Measurements from ENCODE around the gene KRT3. TPM values are rescaled to one million over a fixed set of nuclear protein-coding genes. Genes with fewer than 3 reads are reported as not detected.
A peak's percentile ranks its signal among the peaks of the same experiment; 100 is the strongest.
"Not testable (repeated sequence)": the region's sequence is repeated elsewhere in the genome, so short reads cannot be mapped to it uniquely, and the experiment has no call there.

KRT3 gene
- total RNA-seq, 1 donor from 2014 or later: not detected

DNA sequence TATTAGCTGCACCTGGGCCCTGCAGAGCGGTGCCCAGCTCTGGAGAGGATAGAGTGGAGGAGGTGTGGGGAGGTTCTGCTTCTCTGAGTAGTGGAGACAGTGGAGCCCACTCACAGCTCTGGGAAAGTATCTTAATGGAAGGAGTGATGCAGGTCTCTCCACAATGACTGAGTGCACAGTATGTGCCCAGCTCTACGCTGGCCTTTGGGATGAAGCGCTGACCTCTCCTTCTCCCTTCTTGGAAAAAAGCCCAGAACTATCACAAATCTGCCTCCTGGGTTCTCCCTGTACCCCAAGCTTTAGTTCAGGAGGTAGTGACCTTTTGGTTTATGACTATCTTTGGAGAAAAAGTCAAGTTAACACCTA is 495 bp upstream of the KRT3 start:
- Histone ChIP-seq H3K4me3 (ENCODE audit: low read depth, low read length) (no peak overlapping the region), H3K36me3 (ENCODE audit: control insufficient read depth, insufficient read depth, low read length) (no peaks in the 10 kb centered on the region), H3K27me3 (ENCODE audit: control insufficient read depth, insufficient read depth, low read length) (no peaks in the 10 kb centered on the region)
- DNase-seq (ENCODE audit: low read depth): no peak
- TF ChIP-seq, protein P1, sequence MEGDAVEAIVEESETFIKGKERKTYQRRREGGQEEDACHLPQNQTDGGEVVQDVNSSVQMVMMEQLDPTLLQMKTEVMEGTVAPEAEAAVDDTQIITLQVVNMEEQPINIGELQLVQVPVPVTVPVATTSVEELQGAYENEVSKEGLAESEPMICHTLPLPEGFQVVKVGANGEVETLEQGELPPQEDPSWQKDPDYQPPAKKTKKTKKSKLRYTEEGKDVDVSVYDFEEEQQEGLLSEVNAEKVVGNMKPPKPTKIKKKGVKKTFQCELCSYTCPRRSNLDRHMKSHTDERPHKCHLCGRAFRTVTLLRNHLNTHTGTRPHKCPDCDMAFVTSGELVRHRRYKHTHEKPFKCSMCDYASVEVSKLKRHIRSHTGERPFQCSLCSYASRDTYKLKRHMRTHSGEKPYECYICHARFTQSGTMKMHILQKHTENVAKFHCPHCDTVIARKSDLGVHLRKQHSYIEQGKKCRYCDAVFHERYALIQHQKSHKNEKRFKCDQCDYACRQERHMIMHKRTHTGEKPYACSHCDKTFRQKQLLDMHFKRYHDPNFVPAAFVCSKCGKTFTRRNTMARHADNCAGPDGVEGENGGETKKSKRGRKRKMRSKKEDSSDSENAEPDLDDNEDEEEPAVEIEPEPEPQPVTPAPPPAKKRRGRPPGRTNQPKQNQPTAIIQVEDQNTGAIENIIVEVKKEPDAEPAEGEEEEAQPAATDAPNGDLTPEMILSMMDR (IDR thresholded peaks at IDR 0.05; ENCODE audit: insufficient read depth, low read length, poor library complexity, severe bottlenecking): no peak

DNA sequence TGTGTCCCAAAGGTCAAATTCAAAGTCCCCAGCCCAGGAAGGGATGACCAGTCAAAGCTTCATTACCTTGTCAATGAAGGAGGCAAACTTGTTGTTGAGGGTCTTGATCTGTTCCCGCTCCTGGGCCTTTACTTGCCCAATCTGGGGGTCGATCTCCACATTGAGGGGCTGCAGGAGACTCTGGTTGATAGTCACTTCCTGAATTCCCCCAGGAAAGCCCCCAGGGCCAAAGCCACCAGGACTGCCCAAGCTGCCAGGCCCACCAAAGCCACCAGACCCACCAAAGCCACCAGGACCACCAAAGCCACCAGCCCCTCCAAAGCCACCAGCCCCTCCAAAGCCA is 614 bp downstream of the KRT3 start:
- not testable (repeated sequence) for H3K27me3 ChIP-seq (ENCODE audit: control insufficient read depth, insufficient read depth, low read length); H3K36me3 ChIP-seq (ENCODE audit: control insufficient read depth, insufficient read depth, low read length); H3K4me3 ChIP-seq (ENCODE audit: low read depth, low read length); DNase-seq (ENCODE audit: low read depth)

DNA sequence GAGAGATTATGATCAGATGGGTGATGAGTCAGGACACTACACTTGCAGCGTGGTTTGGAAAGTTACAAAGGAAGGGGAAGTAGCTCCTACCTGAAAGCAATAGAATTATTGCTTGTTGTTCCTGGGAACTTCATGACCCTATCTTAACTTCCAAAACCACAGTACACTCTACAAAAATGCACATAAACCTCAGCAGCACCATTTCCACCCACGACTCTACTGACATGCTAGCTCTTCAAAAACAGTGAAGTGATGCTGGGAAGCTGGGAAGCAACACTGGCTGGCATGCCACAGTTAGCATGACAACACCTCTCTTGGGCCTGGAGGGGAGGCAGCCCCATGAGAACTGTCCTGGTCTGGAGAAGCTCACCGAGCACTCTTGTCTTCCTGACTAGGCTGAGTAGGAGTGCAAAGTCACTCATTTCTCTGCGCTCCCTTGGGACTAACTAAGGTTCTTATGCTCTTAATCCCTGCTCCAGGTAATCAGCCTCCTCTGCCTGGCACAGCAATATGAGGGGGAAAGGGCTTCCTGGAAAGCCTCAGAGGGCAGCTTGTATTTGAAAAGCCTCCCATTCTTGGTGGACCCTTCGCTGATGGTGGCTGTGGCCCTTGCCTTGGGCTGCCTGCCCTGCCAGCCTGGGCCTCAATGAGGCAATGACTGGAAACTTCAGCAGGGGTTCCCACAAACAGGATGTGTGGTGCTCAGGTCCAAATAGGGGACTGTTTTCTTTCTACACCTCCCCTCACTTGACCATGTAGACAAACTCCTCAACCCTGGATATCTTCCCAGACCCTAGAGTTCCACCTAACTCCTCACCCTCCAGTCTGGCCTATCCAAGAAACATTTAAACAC is 1.2 kb downstream of the KRT3 start:
- Histone ChIP-seq H3K27me3 (ENCODE audit: control insufficient read depth, insufficient read depth, low read length) (peaks cover 8% of the 10 kb centered on the region), H3K36me3 (ENCODE audit: control insufficient read depth, insufficient read depth, low read length) (no peaks in the 10 kb centered on the region), H3K4me3 (ENCODE audit: low read depth, low read length) (no peak overlapping the region)
- TF ChIP-seq, protein P1 (IDR thresholded peaks at IDR 0.05; ENCODE audit: insufficient read depth, low read length, poor library complexity, severe bottlenecking): no peak
- peak; percentile 31 for DNase-seq (ENCODE audit: low read depth)

DNA sequence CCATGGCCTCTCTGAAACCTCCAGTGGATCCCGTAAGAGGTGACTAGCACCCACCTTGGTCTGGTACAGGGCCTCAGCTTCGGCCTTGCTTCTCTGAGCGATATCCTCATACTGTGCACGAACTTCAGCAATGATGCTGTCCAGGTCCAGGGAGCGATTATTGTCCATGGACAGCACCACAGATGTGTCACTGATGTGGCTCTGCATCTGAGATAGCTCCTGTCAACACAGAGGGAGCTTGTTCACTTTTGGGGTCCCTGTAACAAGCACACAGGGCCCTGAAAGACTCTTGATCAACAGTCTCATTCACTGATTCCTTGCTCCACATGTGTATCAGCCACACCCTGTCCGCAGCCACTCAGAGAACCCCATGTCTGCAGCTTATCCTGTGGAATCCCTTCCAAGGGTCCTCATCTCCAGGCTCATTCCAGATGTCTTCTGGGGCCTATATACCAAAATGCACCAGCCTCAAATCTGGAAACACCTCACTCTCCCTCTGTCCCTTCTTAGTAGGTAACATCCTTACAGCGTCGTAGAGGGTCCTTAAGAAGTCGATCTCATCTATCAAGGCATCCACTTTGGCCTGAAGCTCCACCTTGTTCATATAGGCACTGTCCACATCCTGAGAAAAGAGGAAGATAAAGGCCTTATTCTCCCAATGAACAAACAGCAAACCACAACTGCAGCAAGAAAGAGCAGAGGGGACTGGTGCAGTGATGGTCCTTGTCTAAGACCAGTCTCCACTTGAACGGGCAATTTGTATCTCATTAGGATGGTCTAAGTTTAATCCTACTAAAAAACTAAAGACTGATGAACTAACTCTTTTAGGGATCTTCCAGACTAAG is 3.5 kb downstream of the KRT3 start:
- H3K4me3 ChIP-seq (ENCODE audit: low read depth, low read length): no peak overlapping the region
- H3K27me3 ChIP-seq (ENCODE audit: control insufficient read depth, insufficient read depth, low read length): peaks cover 10% of the 10 kb centered on the region
- TF ChIP-seq, protein P1 (IDR thresholded peaks at IDR 0.05; ENCODE audit: insufficient read depth, low read length, poor library complexity, severe bottlenecking): no peak
- no peak for DNase-seq (ENCODE audit: low read depth)
- H3K36me3 ChIP-seq (ENCODE audit: control insufficient read depth, insufficient read depth, low read length): no peaks in the 10 kb centered on the region

DNA sequence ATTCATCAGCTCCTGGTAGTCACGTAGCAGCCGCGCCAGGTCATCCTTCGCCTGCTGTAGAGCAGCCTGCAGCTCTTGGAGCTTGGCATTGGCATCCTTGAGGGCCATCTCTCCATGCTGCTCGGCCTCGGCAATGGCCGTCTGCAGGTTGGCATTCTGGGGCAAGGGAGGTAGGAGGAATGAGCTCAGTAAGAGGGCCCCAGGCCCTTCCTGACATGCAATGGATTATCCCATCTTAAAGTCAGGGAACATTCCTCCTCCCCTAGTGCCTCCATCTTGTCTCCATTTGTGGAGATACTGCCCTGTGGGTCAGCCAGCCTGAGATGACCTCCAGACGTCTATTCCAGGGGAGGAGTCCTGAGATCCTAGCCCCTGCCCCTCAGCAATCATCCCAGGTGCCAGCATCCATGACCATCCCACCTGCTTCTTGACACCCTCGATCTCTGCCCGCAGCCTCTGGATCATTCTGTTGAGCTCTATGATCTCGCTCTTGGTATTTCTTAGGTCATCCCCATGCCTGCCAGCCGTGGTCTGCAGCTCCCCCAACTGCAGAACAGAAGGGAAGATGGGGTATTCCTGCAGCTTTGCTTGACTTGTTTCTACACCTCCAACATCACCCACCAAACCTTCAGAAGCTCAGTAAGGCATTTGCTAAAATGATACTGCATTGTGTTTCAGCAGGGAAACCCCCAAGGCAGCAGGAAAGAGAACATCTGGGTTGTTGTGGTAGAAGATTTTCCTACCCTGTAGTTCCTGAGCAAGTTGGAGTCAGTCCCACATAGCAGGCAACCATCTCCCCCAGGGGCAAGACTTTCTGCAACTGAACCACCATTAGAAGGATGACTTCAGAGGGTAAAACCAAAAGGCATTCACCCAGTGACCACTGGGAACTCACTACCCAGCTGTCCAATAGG is 4.4 kb downstream of the KRT3 start:
- H3K4me3 ChIP-seq (ENCODE audit: low read depth, low read length): no peak overlapping the region
- no peaks in the 10 kb centered on the region for H3K36me3 ChIP-seq (ENCODE audit: control insufficient read depth, insufficient read depth, low read length)
- TF ChIP-seq, protein P1 (IDR thresholded peaks at IDR 0.05; ENCODE audit: insufficient read depth, low read length, poor library complexity, severe bottlenecking): no peak
- DNase-seq (ENCODE audit: low read depth): no peak
- peaks cover 10% of the 10 kb centered on the region for H3K27me3 ChIP-seq (ENCODE audit: control insufficient read depth, insufficient read depth, low read length)
